ENCODE measurements around the gene HSD17B12. TPM values are rescaled to one million over a fixed set of nuclear protein-coding genes. Genes with fewer than 3 reads are reported as not detected.

Gene HSD17B12
- polyA plus RNA-seq, 2 of the 4 experiments (the other 2 are of a cell fraction): 102 to 103 TPM

GRCh38 chr11:43774786-43775185 is 94.2 kb downstream of the HSD17B12 start:
- no peak for TF ChIP-seq HOXB13 (CRISPR knock-in tag; IDR thresholded peaks at IDR 0.05; ENCODE audit: low read depth)
- no peak for TF ChIP-seq ZC3H11A (IDR thresholded peaks at IDR 0.05)
- no peak for TF ChIP-seq PBX3 (IDR thresholded peaks at IDR 0.05)
- TF ChIP-seq JUNB (IDR thresholded peaks at IDR 0.05): no peak
- TF ChIP-seq NR3C1 (IDR thresholded peaks at IDR 0.05): no peak
- no peak for TF ChIP-seq ATOH8 (CRISPR knock-in tag; IDR thresholded peaks at IDR 0.05; ENCODE audit: low read depth)
- no peak for TF ChIP-seq PHF8 (IDR thresholded peaks at IDR 0.05; ENCODE audit: borderline replicate concordance, low read depth)
- TF ChIP-seq POLR2A (IDR thresholded peaks at IDR 0.05; ENCODE audit: low read length): no peak
- no peak for TF ChIP-seq HEYL (CRISPR knock-in tag; IDR thresholded peaks at IDR 0.05)
- TF ChIP-seq CHD4 (IDR thresholded peaks at IDR 0.05; ENCODE audit: borderline replicate concordance): no peak
- H3K4me3 ChIP-seq: no peak overlapping the region
- POLR2A ChIA-PET: no interaction called here
- no peak for FAIRE-seq
- DNase-seq (ENCODE audit: low read depth in 1 of 2, low spot score in 1 of 2): no peak
- WGBS (ENCODE audit: missing lambda C conversion rate): 94% methylated on average over 2 of the region's 2 CpGs
- no peak overlapping the region for H3K4me2 ChIP-seq
- H3K9me3 ChIP-seq: peaks cover 5% of the 10 kb centered on the region; the same call in 1 of the 3 replicates
- CTCF ChIA-PET: no interaction called here
- H3K27ac ChIP-seq: no peak overlapping the region
- H3K4me1 ChIP-seq: no peaks in the 10 kb centered on the region
- ATAC-seq: no peak

GRCh38 chr11:43779306-43779705 is 98.8 kb downstream of the HSD17B12 start:
- CTCF ChIA-PET: no interaction called here

More at GRCh38 chr11:43779306-43779705, 98.8 kb downstream of the HSD17B12 start:
- no peak overlapping the region for H3K4me3 ChIP-seq
- DNase-seq (ENCODE audit: low read depth in 1 of 2, low spot score in 1 of 2): no peak
- 76% methylated on average over 2 of the region's 2 CpGs for WGBS (ENCODE audit: missing lambda C conversion rate)
- POLR2A ChIA-PET: no interaction called here
- peaks cover 5% of the 10 kb centered on the region; the same call in 1 of the 3 replicates for H3K9me3 ChIP-seq
- no peak overlapping the region for H3K27ac ChIP-seq
- no peak for FAIRE-seq
- peaks cover 12% of the 10 kb centered on the region for H3K4me1 ChIP-seq
- TF ChIP-seq REST (IDR thresholded peaks at IDR 0.05) (no peak), ZFP36 (IDR thresholded peaks at IDR 0.05; ENCODE audit: borderline replicate concordance, partially characterized antibody) (no peak), E2F6 (IDR thresholded peaks at IDR 0.05; ENCODE audit: borderline replicate concordance, low read depth) (no peak), NR3C1 (IDR thresholded peaks at IDR 0.05) (no peak), RCOR1 (IDR thresholded peaks at IDR 0.05; ENCODE audit: low read depth, low read length) (no peak), RFX5 (IDR thresholded peaks at IDR 0.05) (no peak)
- ATAC-seq: no peak
- no peak overlapping the region for H3K4me2 ChIP-seq

Measured in A549 (cell line).